ENCODE measurements around the gene MYH6.

Gene MYH6

GRCh38 chr14:23355871-23356435, 52.1 kb downstream of the MYH6 start:
- no peak for DNase-seq (ENCODE audit: low read depth)

- DNase-seq (ENCODE audit: low read depth), result no peak
Measured at GRCh38 chr14:23354990-23355389, 53.1 kb downstream of the MYH6 start.

- no peak for DNase-seq (ENCODE audit: low read depth)
Measured at GRCh38 chr14:23353433-23353780, 54.7 kb downstream of the MYH6 start.

- peak; percentile 91 for DNase-seq (ENCODE audit: low read depth)
Measured at GRCh38 chr14:23352506-23353432, 55.3 kb downstream of the MYH6 start, which contains the start of gene SLC22A17. SLC22A17 (minus strand) TSS chr14:23352887.

GRCh38 chr14:23351681-23352505, 56.2 kb downstream of the MYH6 start:
- DNase-seq (ENCODE audit: low read depth), result no peak

- no peak for DNase-seq (ENCODE audit: low read depth)
Measured at GRCh38 chr14:23349156-23349845, 58.8 kb downstream of the MYH6 start.

GRCh38 chr14:23348297-23348655, 59.8 kb downstream of the MYH6 start:
- no peak for DNase-seq (ENCODE audit: low read depth)

GRCh38 chr14:23347406-23348296, 60.4 kb downstream of the MYH6 start:
- DNase-seq (ENCODE audit: low read depth), result no peak

GRCh38 chr14:23346693-23347405, 61.2 kb downstream of the MYH6 start:
- no peak for DNase-seq (ENCODE audit: low read depth)

- no peak for DNase-seq (ENCODE audit: low read depth)
Measured at GRCh38 chr14:23345987-23346692, 61.9 kb downstream of the MYH6 start.

- DNase-seq (ENCODE audit: low read depth), result no peak
Measured at GRCh38 chr14:23344481-23344880, 63.6 kb downstream of the MYH6 start.

- DNase-seq (ENCODE audit: low read depth), result no peak
Measured at GRCh38 chr14:23339506-23340268, 68.4 kb downstream of the MYH6 start.

- DNase-seq (ENCODE audit: low read depth), result no peak
Measured at GRCh38 chr14:23335623-23336022, 72.5 kb downstream of the MYH6 start.
